K562 (cell line): ENCODE data around the gene CCDC124. TPM values are rescaled to one million over a fixed set of nuclear protein-coding genes. Genes with fewer than 3 reads are reported as not detected.
A peak's percentile ranks its signal among the peaks of the same experiment; 100 is the strongest.

Experiments
- C11orf30 ChIP-seq: fragments of 450-650 bp; IDR thresholded peaks from 2 replicates; pipeline ENCODE4 v1.6.1; 2016; ENCODE audit warnings: low read depth, mild to moderate bottlenecking
- CREM ChIP-seq: IDR thresholded peaks from 2 replicates; pipeline ENCODE4 v1.6.1; 2014; ENCODE audit warnings: antibody characterized with exemption, low read depth
- DACH1 ChIP-seq: fragments of 450-650 bp; IDR thresholded peaks from 2 replicates; pipeline ENCODE4 v1.6.1; 2018; ENCODE audit not compliant: partially characterized antibody
- IRF9 ChIP-seq: fragments of 450-650 bp; IDR thresholded peaks from 2 replicates; pipeline ENCODE4 v1.6.1; 2016; ENCODE audit warnings: missing biosample characterization, missing genetic modification characterization
- LEF1 ChIP-seq: fragments of 450-650 bp; IDR thresholded peaks from 2 replicates; pipeline ENCODE4 v1.6.1; 2016; ENCODE audit warnings: mild to moderate bottlenecking
- MTA1 ChIP-seq: fragments of 450-650 bp; IDR thresholded peaks from 2 replicates; pipeline ENCODE4 v1.6.1; 2017; ENCODE audit warnings: borderline replicate concordance
- MYBL2 ChIP-seq, 2 experiments: fragments of 450-650 bp in 1 of 2; sonication (generic) in 1 of 2; formaldehyde crosslinking in 1 of 2; IDR thresholded peaks; 2 replicates each; pipeline versions ENCODE4 v1.6.1 to v1.8.1; 2017 to 2022; ENCODE audit warnings: borderline replicate concordance in 1 of 2, inconsistent platforms in 1 of 2, low read depth in 1 of 2, mild to moderate bottlenecking in 1 of 2, missing genetic modification reagents in 1 of 2, moderate library complexity in 1 of 2
- POLR3G ChIP-seq: IDR thresholded peaks from 2 replicates; pipeline ENCODE4 v1.6.1; 2011; ENCODE audit not compliant: insufficient read length, insufficient replicate concordance; ENCODE audit errors: extremely low read depth
- SIX5 ChIP-seq, 2 experiments: IDR thresholded peaks; 2 replicates each; pipeline ENCODE4 v1.6.1; 2011; ENCODE audit warnings: low read length in 2 of 2, borderline replicate concordance in 1 of 2, low read depth in 1 of 2, mild to moderate bottlenecking in 1 of 2, moderate library complexity in 1 of 2; ENCODE audit not compliant: insufficient read depth in 1 of 2
- TCFL5 ChIP-seq: fragments of 250-450 bp; sonication (Bioruptor Pico); conservative IDR thresholded peaks from 2 replicates; pipeline ENCODE4 v1.6.1; 2021; ENCODE audit warnings: mild to moderate bottlenecking, moderate library complexity, matching md5 sums
- VEZF1 ChIP-seq: fragments of 200-800 bp; sonication (Bioruptor generic); IDR thresholded peaks from 2 replicates; pipeline ENCODE4 v1.6.1; 2017; ENCODE audit warnings: missing genetic modification characterization, missing compliant biosample characterization
- XRCC5 ChIP-seq: fragments of 200-400 bp; formaldehyde crosslinking; IDR thresholded peaks from 2 replicates; pipeline ENCODE4 v1.6.1; 2017; ENCODE audit warnings: low read depth, mild to moderate bottlenecking, low read length
- ZNF512 ChIP-seq: IDR thresholded peaks from 2 replicates; pipeline ENCODE4 v1.6.1; 2016; ENCODE audit warnings: missing genetic modification characterization, missing compliant biosample characterization
- ZNF586 ChIP-seq: fragments of 450-650 bp; formaldehyde crosslinking; conservative IDR thresholded peaks from 2 replicates; pipeline ENCODE4 v1.4.0; 2020; ENCODE audit warnings: mild to moderate bottlenecking, moderate library complexity
- polyA plus RNA-seq, 8 experiments: library from polyadenylated mRNA; depleted of rRNA in 4 of 8; stranded (reverse) in 5 of 8; unstranded in 3 of 8; fragments of >200 nt; fragmentation: Nextera tagmentation in 2 of 8; fragmentation: Illumina TruSeq in 1 of 8; extraction: Ambion mirVana in 2 of 8; extraction: Trizol in 1 of 8; gene quantifications; 2 replicates each; pipeline versions ENCODE4 v1.2.1 to v1.2.3, GENCODE V29; 2011 to 2014; ENCODE audit warnings: inconsistent platforms in 1 of 8, missing spikeins in 1 of 8
- total RNA-seq, 7 experiments: library from RNA; depleted of rRNA in 6 of 7; stranded (reverse); fragments of >200 nt in 6 of 7; fragmentation: Illumina TruSeq in 2 of 7; extraction: Trizol in 2 of 7; gene quantifications; 2 replicates each; pipeline versions ENCODE4 v1.2.1 to v1.2.3, GENCODE V29; 2011 to 2021; ENCODE audit warnings: low replicate concordance in 1 of 7
- TF ChIP-seq, protein P1 (sequence below): fragments of 450-650 bp; IDR thresholded peaks from one replicate; pipeline ENCODE4 v1.6.1; 2018; ENCODE audit warnings: mild to moderate bottlenecking, moderate library complexity; ENCODE audit not compliant: partially characterized antibody

Gene CCDC124
- total and polyA plus RNA-seq, 9 of the 15 experiments (the other 6 are each of a cell fraction or from before 2014, with no cell fraction given): 5.8 to 234 (median 40.1) TPM

GRCh38 chr19:17953869-17954268, 21.1 kb downstream of the CCDC124 start (continued):
- TF ChIP-seq SIX5 (IDR thresholded peaks at IDR 0.05; ENCODE audit: borderline replicate concordance in 1 of 2, insufficient read depth in 1 of 2, low read depth in 1 of 2, low read length in 2 of 2) (no peak), XRCC5 (no peak), VEZF1 (CRISPR knock-in tag) (peak; percentile 86), MYBL2 (IDR thresholded peaks at IDR 0.05; ENCODE audit: low read depth) (no peak), MYBL2 (CRISPR knock-in tag; IDR thresholded peaks at IDR 0.05; ENCODE audit: borderline replicate concordance) (no peak), TCFL5 (CRISPR knock-in tag) (no peak), C11orf30 (no peak), CREM (0 out of 2 replicates have a peak, but pooled peaks have one; percentile 22), DACH1 (no peak), LEF1 (peak; percentile 27; the same call in 1 of the 2 replicates), IRF9 (tag) (no peak), POLR3G (no peak), MTA1 (no peak), ZNF586 (CRISPR knock-in tag) (no peak), ZNF512 (no peak)
- TF ChIP-seq, protein P1, sequence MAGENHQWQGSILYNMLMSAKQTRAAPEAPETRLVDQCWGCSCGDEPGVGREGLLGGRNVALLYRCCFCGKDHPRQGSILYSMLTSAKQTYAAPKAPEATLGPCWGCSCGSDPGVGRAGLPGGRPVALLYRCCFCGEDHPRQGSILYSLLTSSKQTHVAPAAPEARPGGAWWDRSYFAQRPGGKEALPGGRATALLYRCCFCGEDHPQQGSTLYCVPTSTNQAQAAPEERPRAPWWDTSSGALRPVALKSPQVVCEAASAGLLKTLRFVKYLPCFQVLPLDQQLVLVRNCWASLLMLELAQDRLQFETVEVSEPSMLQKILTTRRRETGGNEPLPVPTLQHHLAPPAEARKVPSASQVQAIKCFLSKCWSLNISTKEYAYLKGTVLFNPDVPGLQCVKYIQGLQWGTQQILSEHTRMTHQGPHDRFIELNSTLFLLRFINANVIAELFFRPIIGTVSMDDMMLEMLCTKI: no peak
